Measurements from ENCODE around the gene GRM7. TPM values are rescaled to one million over a fixed set of nuclear protein-coding genes. Genes with fewer than 3 reads are reported as not detected.
A peak's percentile ranks its signal among the peaks of the same experiment; 100 is the strongest.

Gene GRM7
- total RNA-seq, 1 experiment from 2014 or later = 0.28 TPM

DNA sequence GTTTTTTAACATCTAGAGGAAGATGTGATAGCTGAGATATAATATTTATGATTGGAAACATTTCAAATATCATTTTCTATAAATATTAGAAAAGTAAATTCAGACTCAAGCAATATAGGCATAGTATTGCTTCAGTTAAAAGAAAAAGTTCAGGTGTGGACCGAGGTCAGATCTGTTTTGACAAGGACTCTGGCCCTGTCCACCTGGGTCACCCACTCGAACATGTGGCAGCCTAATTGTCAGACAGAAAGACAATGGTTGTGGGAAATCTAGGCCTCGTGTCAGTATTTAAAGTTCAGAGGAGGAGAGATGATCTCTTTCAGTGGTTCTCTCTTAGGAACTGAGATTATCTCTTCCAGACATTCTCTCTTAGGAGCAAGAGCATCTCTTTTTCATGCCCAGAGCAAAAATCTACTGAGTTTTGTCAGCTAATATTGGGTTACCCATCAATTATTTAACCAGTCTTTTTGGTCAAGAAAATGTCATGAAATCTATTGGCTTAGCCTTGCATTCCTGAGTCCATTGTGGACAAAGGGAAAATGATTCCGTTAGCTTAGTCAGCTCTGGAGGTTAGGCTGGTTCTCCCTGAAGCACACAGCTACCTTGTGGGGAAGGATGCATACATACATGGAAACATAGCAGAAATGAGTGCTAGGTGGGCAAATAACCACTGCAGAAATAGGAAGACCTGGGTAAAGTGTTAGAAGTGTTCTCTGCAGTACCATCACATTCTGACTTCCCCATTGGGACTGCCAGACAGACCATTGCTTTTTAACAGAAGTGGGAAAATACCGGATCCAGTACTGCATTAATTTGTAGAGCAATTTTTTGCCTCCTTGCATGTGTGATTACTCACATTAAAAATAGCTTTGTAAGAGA is 343.3 kb downstream of the GRM7 start:
- TF ChIP-seq CTCF (conservative IDR thresholded peaks at IDR 0.05) = no peak
- peaks cover 0 to 4% of the 10 kb centered on the region in 2 experiments; a peak in 2 of 5 replicates for H3K9me3 Mint-ChIP-seq
- no CpG with 5 or more reads among the region's 5 CpGs for WGBS (ENCODE audit: extremely low coverage, insufficient read length, low lambda C conversion rate)
- Histone ChIP-seq H3K27ac (ENCODE audit: insufficient read length, low read depth, low read length) (no peak overlapping the region), H2BK5ac (ENCODE audit: insufficient read length, low read length) (no peak overlapping the region), H3K9ac (ENCODE audit: extremely low read depth, insufficient read length, low read length) (no peak overlapping the region), H4K5ac (ENCODE audit: insufficient read length, low read depth, low read length) (no peak overlapping the region), H3K56ac (ENCODE audit: insufficient read length, low read depth, low read length) (no peak overlapping the region), H3K23ac (ENCODE audit: insufficient read length, low read depth, low read length) (no peak overlapping the region), H3K9me3 (ENCODE audit: control insufficient read depth, low read depth, low read length) (no peaks in the 10 kb centered on the region), H3K79me2 (ENCODE audit: insufficient read depth, low read length) (no peaks in the 10 kb centered on the region), H4K20me1 (ENCODE audit: control insufficient read depth, insufficient read depth, insufficient read length) (no peaks in the 10 kb centered on the region), H3K18ac (ENCODE audit: insufficient read length, low read depth, low read length) (no peak overlapping the region), H2AK5ac (ENCODE audit: insufficient read length, low read length) (no peak overlapping the region), H3K79me1 (ENCODE audit: insufficient read depth, low read depth, low read length, poor library complexity, severe bottlenecking) (no peaks in the 10 kb centered on the region), H2BK20ac (ENCODE audit: low read depth, low read length, poor library complexity, severe bottlenecking) (no peak overlapping the region), H3K27me3 (ENCODE audit: insufficient read depth, low read length) (no peaks in the 10 kb centered on the region), H3K14ac (ENCODE audit: insufficient read depth, low read length) (no peak overlapping the region), H3T11ph (ENCODE audit: low read length) (no peak overlapping the region), H3K4ac (ENCODE audit: low read depth, low read length) (no peak overlapping the region), H4K91ac (ENCODE audit: insufficient read length, low read depth, low read length) (no peak overlapping the region), H3K4me1 (ENCODE audit: insufficient read depth, low read length) (no peaks in the 10 kb centered on the region), H3K23me2 (ENCODE audit: insufficient read length, low read depth, low read length, poor library complexity, severe bottlenecking) (no peaks in the 10 kb centered on the region), H2BK12ac (ENCODE audit: insufficient read length, low read depth, low read length) (no peak overlapping the region), H3K4me2 (ENCODE audit: insufficient read depth, insufficient read length, low read length) (no peak overlapping the region), H2AFZ (ENCODE audit: low read length) (no peak overlapping the region), H2BK15ac (ENCODE audit: low read depth, low read length) (no peak overlapping the region), H4K8ac (replicated peaks; ENCODE audit: insufficient read length, low read depth, low read length) (no peak overlapping the region), H2BK120ac (ENCODE audit: low read depth, low read length, poor library complexity, severe bottlenecking) (no peak overlapping the region)
- H3K27ac Mint-ChIP-seq = peak overlapping the region in 1 of 3 experiments; percentile 95; a peak in 1 of 7 replicates
- no peaks in the 10 kb centered on the region; a peak in 1 of 7 replicates for H3K36me3 Mint-ChIP-seq (ENCODE audit: insufficient read depth in 1 of 3, low read depth in 3 of 3)
- H3K27me3 Mint-ChIP-seq (ENCODE audit: low read depth) = no peaks in the 10 kb centered on the region
- H3K4me3 Mint-ChIP-seq = no peak overlapping the region
- H3K4me1 Mint-ChIP-seq = peaks cover 10 to 13% of the 10 kb centered on the region in 2 experiments
- no peak for DNase-seq
